ENCODE results near the gene SHMT2. TPM values are rescaled to one million over a fixed set of nuclear protein-coding genes. Genes with fewer than 3 reads are reported as not detected.
A peak's percentile ranks its signal among the peaks of the same experiment; 100 is the strongest.

SHMT2 gene
- total RNA-seq, 1 donor from 2014 or later = 142 TPM

GRCh38 chr12:57213763-57214397 lies 15.6 kb upstream of the SHMT2 start:
- DNase-seq (ENCODE audit: low read depth in 2 of 2) = no peak

- DNase-seq (ENCODE audit: low read depth in 2 of 2) = peak; percentile 61 to 72
Observed at GRCh38 chr12:57214398-57214781, 15.1 kb upstream of the SHMT2 start.

- no peak for DNase-seq (ENCODE audit: low read depth in 2 of 2)
Observed at GRCh38 chr12:57215065-57215464, 14.4 kb upstream of the SHMT2 start.

- DNase-seq (ENCODE audit: low read depth in 2 of 2) = no peak
Observed at GRCh38 chr12:57215668-57216013, 13.9 kb upstream of the SHMT2 start.

GRCh38 chr12:57216014-57216911 lies 13.2 kb upstream of the SHMT2 start, which contains the start of gene NXPH4:
Gene NXPH4, plus strand, starts transcription at chr12:57216794. Its CDS starts 176 bp downstream, at chr12:57216970.
- DNase-seq (ENCODE audit: low read depth in 2 of 2) = no peak

GRCh38 chr12:57216921-57217879 lies 12.3 kb upstream of the SHMT2 start:
- no peak for DNase-seq (ENCODE audit: low read depth in 2 of 2)

- no peak for DNase-seq (ENCODE audit: low read depth in 2 of 2)
Observed at GRCh38 chr12:57218030-57218853, 11.3 kb upstream of the SHMT2 start.

- no peak for DNase-seq (ENCODE audit: low read depth in 2 of 2)
Observed at GRCh38 chr12:57219205-57219992, 10.1 kb upstream of the SHMT2 start.

GRCh38 chr12:57219993-57220754 lies 9.3 kb upstream of the SHMT2 start:
- DNase-seq (ENCODE audit: low read depth in 2 of 2) = no peak

GRCh38 chr12:57220770-57221168 lies 8.7 kb upstream of the SHMT2 start:
- no peak for DNase-seq (ENCODE audit: low read depth in 2 of 2)

- no peak for DNase-seq (ENCODE audit: low read depth in 2 of 2)
Observed at GRCh38 chr12:57221169-57221917, 8.2 kb upstream of the SHMT2 start.

GRCh38 chr12:57222286-57223190 lies 7.0 kb upstream of the SHMT2 start:
- DNase-seq (ENCODE audit: low read depth in 2 of 2) = no peak

GRCh38 chr12:57223191-57224165 lies 6.0 kb upstream of the SHMT2 start:
- no peak for DNase-seq (ENCODE audit: low read depth in 2 of 2)

GRCh38 chr12:57224278-57224972 lies 5.1 kb upstream of the SHMT2 start:
- DNase-seq (ENCODE audit: low read depth in 2 of 2) = no peak

- DNase-seq (ENCODE audit: low read depth in 2 of 2) = peak; percentile 51 to 53
Observed at GRCh38 chr12:57224973-57225679, 4.4 kb upstream of the SHMT2 start.
